Duodenal mucosa (tissue), 2 donors: ENCODE data around the gene PNKD.

Experiments
- H3K27ac ChIP-seq: one replicate; pipeline ENCODE4 v1.7.0; 2013; ENCODE audit warnings: low read depth, low read length
- H3K27me3 ChIP-seq, 2 donors: one replicate each; pipeline ENCODE4 v1.7.0; 2013; ENCODE audit warnings: low read length in 2 of 2, control low read depth in 1 of 2; ENCODE audit not compliant: insufficient read depth in 2 of 2, control insufficient read depth in 1 of 2
- H3K36me3 ChIP-seq, 2 donors: one replicate each; pipeline ENCODE4 v1.7.0; 2013; ENCODE audit warnings: low read length in 2 of 2, control low read depth in 1 of 2; ENCODE audit not compliant: insufficient read depth in 2 of 2, control insufficient read depth in 1 of 2
- H3K4me1 ChIP-seq, 2 donors: one replicate each; pipeline ENCODE4 v1.7.0; 2013; ENCODE audit warnings: low read length in 2 of 2, control low read depth in 1 of 2; ENCODE audit not compliant: insufficient read depth in 2 of 2, control insufficient read depth in 1 of 2
- H3K4me3 ChIP-seq, 2 donors: one replicate each; pipeline ENCODE4 v1.7.0; 2013; ENCODE audit warnings: low read length in 2 of 2, low read depth in 1 of 2
- H3K9ac ChIP-seq, 2 donors: one replicate each; pipeline ENCODE4 v1.7.0; 2013; ENCODE audit warnings: low read length in 2 of 2, low read depth in 1 of 2
- H3K9me3 ChIP-seq, 2 donors: one replicate each; pipeline ENCODE4 v1.7.0; 2013; ENCODE audit warnings: low read length in 2 of 2, control low read depth in 1 of 2; ENCODE audit not compliant: control insufficient read depth in 1 of 2

The PNKD gene

GRCh38 chr2:218369330-218369729 is 99.0 kb downstream of the PNKD start:
- no peak overlapping the region for H3K27ac ChIP-seq
- H3K9me3 ChIP-seq, result peaks cover 0 to 2% of the 10 kb centered on the region in 2 donors
- H3K4me1 ChIP-seq, result peaks cover 0 to 5% of the 10 kb centered on the region in 2 donors
- H3K27me3 ChIP-seq, result no peaks in the 10 kb centered on the region
- no peaks in the 10 kb centered on the region for H3K36me3 ChIP-seq
- H3K4me3 ChIP-seq, result no peak overlapping the region
- H3K9ac ChIP-seq, result no peak overlapping the region

- no peaks in the 10 kb centered on the region for H3K27me3 ChIP-seq
- H3K27ac ChIP-seq, result peak overlapping the region; percentile 48
- peaks cover 0 to 5% of the 10 kb centered on the region in 2 donors for H3K4me1 ChIP-seq
- H3K4me3 ChIP-seq, result no peak overlapping the region
- H3K9me3 ChIP-seq, result peaks cover 0 to 2% of the 10 kb centered on the region in 2 donors
- H3K36me3 ChIP-seq, result no peaks in the 10 kb centered on the region
- H3K9ac ChIP-seq, result no peak overlapping the region
Observed at GRCh38 chr2:218370410-218371063, 100.2 kb downstream of the PNKD start.

- peaks cover 0 to 5% of the 10 kb centered on the region in 2 donors for H3K4me1 ChIP-seq
Observed at GRCh38 chr2:218371983-218372350, 101.6 kb downstream of the PNKD start.

GRCh38 chr2:218374795-218375194 is 104.5 kb downstream of the PNKD start:
- H3K4me3 ChIP-seq, result no peak overlapping the region
- H3K4me1 ChIP-seq, result no peaks in the 10 kb centered on the region
- H3K27me3 ChIP-seq, result no peaks in the 10 kb centered on the region
- no peak overlapping the region for H3K27ac ChIP-seq
- no peaks in the 10 kb centered on the region for H3K9me3 ChIP-seq
- H3K36me3 ChIP-seq, result no peaks in the 10 kb centered on the region
- H3K9ac ChIP-seq, result no peak overlapping the region

More at GRCh38 chr2:218371983-218372350, 101.6 kb downstream of the PNKD start:
- no peak overlapping the region for H3K27ac ChIP-seq
- H3K36me3 ChIP-seq, result no peaks in the 10 kb centered on the region
- H3K4me3 ChIP-seq, result no peak overlapping the region
- H3K27me3 ChIP-seq, result no peaks in the 10 kb centered on the region
- no peak overlapping the region for H3K9ac ChIP-seq
- no peaks in the 10 kb centered on the region for H3K9me3 ChIP-seq

GRCh38 chr2:218375212-218375611 is 104.9 kb downstream of the PNKD start:
- Histone ChIP-seq H3K36me3 (no peaks in the 10 kb centered on the region), H3K9ac (no peak overlapping the region), H3K27ac (no peak overlapping the region), H3K9me3 (no peaks in the 10 kb centered on the region), H3K4me3 (no peak overlapping the region), H3K4me1 (no peaks in the 10 kb centered on the region), H3K27me3 (no peaks in the 10 kb centered on the region)

- Histone ChIP-seq H3K9ac (no peak overlapping the region), H3K27ac (no peak overlapping the region)
Observed at GRCh38 chr2:218378053-218378452, 107.7 kb downstream of the PNKD start.

GRCh38 chr2:218381916-218382366 is 111.6 kb downstream of the PNKD start, which contains the start of gene SLC11A1:
SLC11A1 (plus strand) TSS chr2:218382273; CDS start chr2:218382369, 96 bp downstream.
- H3K4me3 ChIP-seq, result no peak within 1 kb of the TSS
- H3K27ac ChIP-seq, result no peak within 1 kb of the TSS
- no peaks in the 10 kb centered on the region for H3K4me1 ChIP-seq
- no peaks in the 10 kb centered on the region for H3K9me3 ChIP-seq
- no peaks in the 10 kb centered on the region for H3K27me3 ChIP-seq
- no peaks in the 10 kb centered on the region for H3K36me3 ChIP-seq
- H3K9ac ChIP-seq, result no peak within 1 kb of the TSS

More at GRCh38 chr2:218378053-218378452, 107.7 kb downstream of the PNKD start:
- no peaks in the 10 kb centered on the region for H3K36me3 ChIP-seq
- no peaks in the 10 kb centered on the region for H3K4me1 ChIP-seq
- no peaks in the 10 kb centered on the region for H3K27me3 ChIP-seq
- no peaks in the 10 kb centered on the region for H3K9me3 ChIP-seq
- no peak overlapping the region for H3K4me3 ChIP-seq

- Histone ChIP-seq H3K27me3 (no peaks in the 10 kb centered on the region), H3K4me1 (no peaks in the 10 kb centered on the region), H3K27ac (no peak overlapping the region), H3K9me3 (no peaks in the 10 kb centered on the region), H3K36me3 (no peaks in the 10 kb centered on the region), H3K4me3 (no peak overlapping the region), H3K9ac (no peak overlapping the region)
Observed at GRCh38 chr2:218382785-218383184, 112.5 kb downstream of the PNKD start.

- H3K27ac ChIP-seq, result no peak overlapping the region
- H3K9ac ChIP-seq, result no peak overlapping the region
- H3K4me3 ChIP-seq, result no peak overlapping the region
- no peaks in the 10 kb centered on the region for H3K27me3 ChIP-seq
- H3K9me3 ChIP-seq, result no peaks in the 10 kb centered on the region
- H3K36me3 ChIP-seq, result no peaks in the 10 kb centered on the region
- no peaks in the 10 kb centered on the region for H3K4me1 ChIP-seq
Observed at GRCh38 chr2:218383892-218384519, 113.7 kb downstream of the PNKD start.

- no peaks in the 10 kb centered on the region for H3K27me3 ChIP-seq
- H3K4me3 ChIP-seq, result no peak overlapping the region
- H3K27ac ChIP-seq, result no peak overlapping the region
- no peaks in the 10 kb centered on the region for H3K36me3 ChIP-seq
- H3K9me3 ChIP-seq, result no peaks in the 10 kb centered on the region
- H3K9ac ChIP-seq, result no peak overlapping the region
- no peaks in the 10 kb centered on the region for H3K4me1 ChIP-seq
Observed at GRCh38 chr2:218384975-218385374, 114.7 kb downstream of the PNKD start.
